HepG2 (cell line): ENCODE data around the gene BCL2L1. TPM values are rescaled to one million over a fixed set of nuclear protein-coding genes. Genes with fewer than 3 reads are reported as not detected.

Source experiments
- CREM ChIP-seq, 2 experiments: sonication (generic) in 1 of 2; formaldehyde crosslinking in 1 of 2; IDR thresholded peaks; 2 replicates each; pipeline versions ENCODE4 v1.4.0 to v1.6.1; 2016 to 2020; ENCODE audit warnings: antibody characterized with exemption in 1 of 2, mild to moderate bottlenecking in 1 of 2, missing genetic modification reagents in 1 of 2
- FLYWCH1 ChIP-seq: sonication (generic); formaldehyde crosslinking; IDR thresholded peaks from 2 replicates; pipeline ENCODE4 v1.8.1; 2023; ENCODE audit warnings: mild to moderate bottlenecking, missing genetic modification reagents
- FOXC1 ChIP-seq: sonication (generic); formaldehyde crosslinking; IDR thresholded peaks from 2 replicates; pipeline ENCODE4 v1.8.0; 2022; ENCODE audit warnings: mild to moderate bottlenecking, missing genetic modification reagents, borderline replicate concordance
- NFKBIZ ChIP-seq: IDR thresholded peaks from 2 replicates; pipeline ENCODE4 v1.6.1; 2018; ENCODE audit warnings: missing genetic modification reagents, missing compliant biosample characterization
- NR2F1 ChIP-seq, 2 experiments: fragments of 450-650 bp in 1 of 2; formaldehyde crosslinking in 1 of 2; IDR thresholded peaks; 2 replicates each; pipeline versions ENCODE4 v1.5.0 to v1.6.1; 2016 to 2020; ENCODE audit warnings: mild to moderate bottlenecking in 1 of 2, missing compliant biosample characterization in 1 of 2, missing genetic modification reagents in 1 of 2, moderate library complexity in 1 of 2
- REPIN1 ChIP-seq: sonication (generic); formaldehyde crosslinking; IDR thresholded peaks from 2 replicates; pipeline ENCODE4 v1.8.0; 2022; ENCODE audit warnings: missing genetic modification reagents, low read depth, mild to moderate bottlenecking, borderline replicate concordance
- SMARCE1 ChIP-seq: fragments of 450-650 bp; IDR thresholded peaks from 2 replicates; pipeline ENCODE4 v1.6.1; 2017; ENCODE audit warnings: borderline replicate concordance
- SP4 ChIP-seq: sonication (generic); formaldehyde crosslinking; IDR thresholded peaks from 2 replicates; pipeline ENCODE4 v1.8.1; 2023; ENCODE audit warnings: mild to moderate bottlenecking, missing genetic modification reagents
- TERF1 ChIP-seq: sonication (generic); formaldehyde crosslinking; IDR thresholded peaks from 2 replicates; pipeline ENCODE4 v1.8.0; 2022; ENCODE audit warnings: mild to moderate bottlenecking, missing genetic modification reagents, moderate library complexity
- ZFP90 ChIP-seq: sonication (generic); formaldehyde crosslinking; IDR thresholded peaks from 2 replicates; pipeline ENCODE4 v1.8.0; 2022; ENCODE audit warnings: missing genetic modification reagents, mild to moderate bottlenecking, inconsistent platforms, borderline replicate concordance
- ZFYVE20 ChIP-seq: sonication (generic); formaldehyde crosslinking; IDR thresholded peaks from 2 replicates; pipeline ENCODE4 v1.8.0; 2023; ENCODE audit warnings: low read depth, mild to moderate bottlenecking, moderate library complexity, missing genetic modification reagents, borderline replicate concordance
- ZMAT3 ChIP-seq: sonication (generic); formaldehyde crosslinking; conservative IDR thresholded peaks from 2 replicates; pipeline ENCODE4 v1.7.0; 2021; ENCODE audit warnings: missing genetic modification reagents
- ZNF136 ChIP-seq: sonication (generic); formaldehyde crosslinking; IDR thresholded peaks from 2 replicates; pipeline ENCODE4 v1.8.1; 2022; ENCODE audit warnings: low read depth, mild to moderate bottlenecking, moderate library complexity, missing genetic modification reagents
- ZNF350 ChIP-seq: sonication (generic); formaldehyde crosslinking; IDR thresholded peaks from 2 replicates; pipeline ENCODE4 v1.4.0; 2020; ENCODE audit warnings: mild to moderate bottlenecking, low read depth, missing genetic modification reagents, borderline replicate concordance
- ZNF547 ChIP-seq: sonication (generic); formaldehyde crosslinking; IDR thresholded peaks from 2 replicates; pipeline ENCODE4 v1.5.1; 2020; ENCODE audit warnings: mild to moderate bottlenecking, missing genetic modification reagents
- ZNF644 ChIP-seq: IDR thresholded peaks from 2 replicates; pipeline ENCODE4 v1.6.1; 2016; ENCODE audit warnings: low read depth
- polyA plus RNA-seq, 8 experiments: library from polyadenylated mRNA; depleted of rRNA in 3 of 8; stranded (reverse) in 7 of 8; unstranded in 1 of 8; fragments of >200 nt; fragmentation: Illumina TruSeq in 4 of 8; extraction: Trizol in 4 of 8; gene quantifications; 2 replicates each; pipeline versions ENCODE4 v1.2.1 to v1.2.3, GENCODE V29; 2011 to 2016; ENCODE audit warnings: low read depth in 4 of 8, missing spikeins in 1 of 8, mixed read lengths in 1 of 8; ENCODE audit not compliant: insufficient read depth in 1 of 8
- total RNA-seq, 5 experiments: library from RNA; depleted of rRNA; stranded (reverse); fragments of >200 nt; fragmentation: Illumina TruSeq; extraction: Trizol; gene quantifications; 2 replicates each; pipeline ENCODE4 v1.2.3, GENCODE V29; 2016; ENCODE audit warnings: low read depth in 1 of 5
- TF ChIP-seq, protein P1 (sequence below): IDR thresholded peaks from 2 replicates; pipeline ENCODE4 v1.6.1; 2016; ENCODE audit warnings: low read depth, borderline replicate concordance

BCL2L1 gene
- total and polyA plus RNA-seq, 2 of the 13 experiments (the other 11 are each of a cell fraction or from before 2014, with no cell fraction given), result 164 to 258 TPM

DNA sequence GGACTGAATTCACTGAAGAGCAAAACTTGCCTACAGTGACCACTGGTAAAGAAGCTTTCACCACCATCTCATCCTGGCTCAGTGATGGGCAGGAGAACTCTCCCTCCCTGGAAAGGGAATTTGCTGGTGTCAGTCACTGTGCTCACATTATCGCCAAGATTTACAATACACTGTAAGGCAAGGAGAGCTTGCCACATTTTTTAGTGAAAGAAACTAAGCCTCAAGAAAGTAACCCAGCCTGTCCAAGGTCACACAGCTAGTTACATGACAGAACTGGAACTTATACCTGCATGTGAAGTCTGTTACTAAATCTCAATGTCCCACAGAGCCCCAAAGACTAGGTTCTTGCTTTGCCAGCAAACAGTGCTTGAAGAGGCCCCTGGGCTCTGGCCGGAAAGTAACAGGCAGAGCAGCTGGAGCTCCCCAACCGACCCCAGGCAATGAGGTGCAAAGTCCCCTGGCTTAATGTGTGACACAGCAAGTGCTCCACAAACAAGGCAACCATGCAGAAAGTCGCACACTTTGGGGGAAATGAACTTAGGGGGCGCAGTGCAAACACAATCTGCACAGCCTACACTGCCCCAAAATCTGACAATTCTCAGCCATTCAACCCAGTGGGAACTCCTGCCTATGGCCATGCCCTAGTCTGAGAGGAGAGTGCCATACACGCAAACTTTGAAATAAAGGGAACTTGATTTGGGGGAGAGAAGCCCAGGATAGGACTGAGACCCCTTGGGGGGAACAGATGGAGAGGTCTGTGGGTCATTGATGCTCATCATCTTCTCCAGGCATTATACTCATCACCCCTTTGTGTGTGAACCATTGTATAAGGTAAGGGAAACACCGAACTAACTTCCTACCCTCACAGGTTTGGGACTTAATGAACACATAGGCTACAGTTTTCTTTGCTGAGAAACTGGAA lies 1.9 kb downstream of the BCL2L1 start (continued):
- no peak for TF ChIP-seq SMARCE1
- TF ChIP-seq REPIN1, result peak; percentile 92
- peak; percentile 38; the same call in 1 of the 2 replicates for TF ChIP-seq ZNF350 (CRISPR knock-in tag)
- TF ChIP-seq, protein P1, sequence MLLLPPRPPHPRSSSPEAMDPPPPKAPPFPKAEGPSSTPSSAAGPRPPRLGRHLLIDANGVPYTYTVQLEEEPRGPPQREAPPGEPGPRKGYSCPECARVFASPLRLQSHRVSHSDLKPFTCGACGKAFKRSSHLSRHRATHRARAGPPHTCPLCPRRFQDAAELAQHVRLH (CRISPR knock-in tag), result peak; percentile 68; the same call in 1 of the 2 replicates
- no peak for TF ChIP-seq FLYWCH1 (CRISPR knock-in tag)
- 0 out of 2 replicates have a peak, but pooled peaks have one; percentile 46 for TF ChIP-seq TERF1
- no peak for TF ChIP-seq ZFYVE20 (CRISPR knock-in tag)
- peak; percentile 29; the same call in 1 of the 2 replicates for TF ChIP-seq ZNF136 (CRISPR knock-in tag)
- peak; percentile 49; the same call in 1 of the 2 replicates for TF ChIP-seq ZFP90 (CRISPR knock-in tag)
- TF ChIP-seq NR2F1 (CRISPR knock-in tag; IDR thresholded peaks at IDR 0.05), result peak; percentile 36 to 47; a peak in 1 of 4 replicates
- no peak for TF ChIP-seq ZNF547 (CRISPR knock-in tag)
- TF ChIP-seq NFKBIZ (CRISPR knock-in tag), result 0 out of 2 replicates have a peak, but pooled peaks have one; percentile 55
- TF ChIP-seq ZMAT3 (CRISPR knock-in tag), result peak; percentile 81
- peak; percentile 67; the same call in 1 of the 2 replicates for TF ChIP-seq CREM (IDR thresholded peaks at IDR 0.05)
- TF ChIP-seq CREM (CRISPR knock-in tag; IDR thresholded peaks at IDR 0.05), result no peak
- 0 out of 2 replicates have a peak, but pooled peaks have one; percentile 17 for TF ChIP-seq FOXC1
- TF ChIP-seq SP4 (CRISPR knock-in tag), result peak; percentile 80
- peak; percentile 93 for TF ChIP-seq ZNF644 (CRISPR knock-in tag)
